ENCODE data around the gene HES1. TPM values are rescaled to one million over a fixed set of nuclear protein-coding genes. Genes with fewer than 3 reads are reported as not detected.

Gene HES1
- total and polyA plus RNA-seq, 9 of the 15 experiments (the other 6 are each of a cell fraction or from before 2014, with no cell fraction given): 3.4 to 37.0 (median 19.3) TPM

DNA sequence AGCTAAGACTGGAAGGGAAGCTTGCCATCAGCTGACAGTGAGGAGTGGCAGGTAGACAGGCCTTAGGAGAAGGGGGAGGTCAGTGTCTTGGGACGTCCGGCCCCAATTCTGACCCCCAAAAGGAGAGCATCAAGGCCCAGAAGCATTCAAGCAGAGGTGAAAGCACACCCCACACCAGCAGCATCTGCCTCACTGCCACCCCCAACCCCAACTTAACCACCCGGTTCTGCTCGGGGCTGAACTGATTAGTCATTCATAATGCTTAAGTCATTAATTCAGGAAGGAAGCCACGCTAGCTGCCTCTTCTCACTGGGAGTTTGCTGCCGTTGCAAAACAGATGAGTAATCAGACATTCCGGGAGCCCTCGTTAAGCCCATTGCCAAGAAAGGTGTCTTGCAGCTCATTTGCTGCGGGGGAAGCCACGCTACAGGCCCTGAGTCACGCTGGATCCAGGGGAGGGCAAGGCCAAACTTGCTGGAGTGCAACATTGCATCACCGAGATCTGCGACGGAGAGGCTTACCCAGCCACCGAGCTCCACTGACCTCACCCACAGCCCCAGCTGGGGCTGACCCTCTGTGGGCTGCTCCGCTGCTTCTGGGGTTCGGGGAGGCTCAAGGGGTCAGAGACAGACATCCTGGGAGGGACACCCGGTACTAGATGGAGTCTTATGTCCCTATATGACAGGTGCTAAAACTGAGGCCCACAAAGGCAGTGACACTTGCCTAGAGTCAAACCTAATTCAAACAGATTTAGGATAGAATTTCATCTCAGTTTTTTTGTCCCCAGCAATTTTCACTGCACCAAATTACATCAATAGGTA lies 46.4 kb upstream of the HES1 start (continued):
- TF ChIP-seq, protein P1, sequence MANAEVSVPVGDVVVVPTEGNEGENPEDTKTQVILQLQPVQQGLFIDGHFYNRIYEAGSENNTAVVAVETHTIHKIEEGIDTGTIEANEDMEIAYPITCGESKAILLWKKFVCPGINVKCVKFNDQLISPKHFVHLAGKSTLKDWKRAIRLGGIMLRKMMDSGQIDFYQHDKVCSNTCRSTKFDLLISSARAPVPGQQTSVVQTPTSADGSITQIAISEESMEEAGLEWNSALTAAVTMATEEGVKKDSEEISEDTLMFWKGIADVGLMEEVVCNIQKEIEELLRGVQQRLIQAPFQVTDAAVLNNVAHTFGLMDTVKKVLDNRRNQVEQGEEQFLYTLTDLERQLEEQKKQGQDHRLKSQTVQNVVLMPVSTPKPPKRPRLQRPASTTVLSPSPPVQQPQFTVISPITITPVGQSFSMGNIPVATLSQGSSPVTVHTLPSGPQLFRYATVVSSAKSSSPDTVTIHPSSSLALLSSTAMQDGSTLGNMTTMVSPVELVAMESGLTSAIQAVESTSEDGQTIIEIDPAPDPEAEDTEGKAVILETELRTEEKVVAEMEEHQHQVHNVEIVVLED (CRISPR knock-in tag; IDR thresholded peaks at IDR 0.05): peak; percentile 63
- TF ChIP-seq KDM1A (IDR thresholded peaks at IDR 0.05) (no peak; a peak in 1 of 4 replicates), TAF7 (tag; IDR thresholded peaks at IDR 0.05) (peak; percentile 28; the same call in 1 of the 2 replicates), PHF21A (IDR thresholded peaks at IDR 0.05; ENCODE audit: borderline replicate concordance, low read depth) (no peak), SP2 (IDR thresholded peaks at IDR 0.05; ENCODE audit: extremely low read depth, low read depth, low read length, poor library complexity, severe bottlenecking) (no peak), RB1 (IDR thresholded peaks at IDR 0.05; ENCODE audit: low read depth) (0 out of 2 replicates have a peak, but pooled peaks have one; percentile 53), PHB2 (IDR thresholded peaks at IDR 0.05; ENCODE audit: low read depth) (no peak), SMARCB1 (IDR thresholded peaks at IDR 0.05; ENCODE audit: insufficient read length, low read depth) (no peak), HCFC1 (IDR thresholded peaks at IDR 0.05; ENCODE audit: low read depth, low read length) (peak; percentile 52), ZBTB8A (IDR thresholded peaks at IDR 0.05; ENCODE audit: partially characterized antibody) (no peak), SREBF1 (IDR thresholded peaks at IDR 0.05; ENCODE audit: borderline replicate concordance, low read depth, low read length) (no peak), ZNF589 (CRISPR knock-in tag; IDR thresholded peaks at IDR 0.05; ENCODE audit: low read depth) (peak; percentile 98), SIN3B (IDR thresholded peaks at IDR 0.05; ENCODE audit: low read depth) (no peak), HDAC2 (IDR thresholded peaks at IDR 0.05) (peak; percentile 72; the same call in 1 of the 2 replicates), POLR2H (tag; IDR thresholded peaks at IDR 0.05; ENCODE audit: low read depth) (peak; percentile 76)
- TF ChIP-seq, protein P2, sequence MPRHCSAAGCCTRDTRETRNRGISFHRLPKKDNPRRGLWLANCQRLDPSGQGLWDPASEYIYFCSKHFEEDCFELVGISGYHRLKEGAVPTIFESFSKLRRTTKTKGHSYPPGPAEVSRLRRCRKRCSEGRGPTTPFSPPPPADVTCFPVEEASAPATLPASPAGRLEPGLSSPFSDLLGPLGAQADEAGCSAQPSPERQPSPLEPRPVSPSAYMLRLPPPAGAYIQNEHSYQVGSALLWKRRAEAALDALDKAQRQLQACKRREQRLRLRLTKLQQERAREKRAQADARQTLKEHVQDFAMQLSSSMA (CRISPR knock-in tag; IDR thresholded peaks at IDR 0.05): no peak
